ENCODE results near the gene EIF3I.

EIF3I gene

DNA sequence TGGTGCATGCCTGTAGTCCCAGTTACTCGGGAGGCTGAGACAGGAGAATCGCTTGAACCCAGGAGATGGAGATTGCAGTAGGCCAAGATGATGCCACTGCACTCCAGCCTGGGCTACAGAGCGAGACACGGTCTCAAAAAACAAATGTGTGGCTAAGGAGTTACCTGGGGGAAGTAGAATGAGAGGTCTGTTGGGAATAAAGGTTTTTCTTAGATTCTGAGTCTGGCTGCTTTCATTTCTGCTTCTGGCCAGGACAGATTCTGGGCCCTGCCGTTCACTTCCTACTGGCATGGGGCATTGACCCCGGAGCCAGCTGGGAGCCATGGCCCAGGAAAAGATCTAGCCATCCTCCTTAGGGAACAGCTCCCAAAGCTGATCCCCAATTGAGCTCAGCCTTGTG, 13.7 kb upstream of the EIF3I start:
- Histone ChIP-seq H3K36me3 (ENCODE audit: control insufficient read depth, insufficient read depth, low read length) (peaks cover 9% of the 10 kb centered on the region), H3K4me3 (replicated peaks; ENCODE audit: low read depth, low read length) (no peak overlapping the region), H3K27me3 (replicated peaks; ENCODE audit: control insufficient read depth, insufficient read depth, low read length) (no peaks in the 10 kb centered on the region)
- no peak for DNase-seq (ENCODE audit: extremely low read depth, insufficient read length)
- TF ChIP-seq, protein P1, sequence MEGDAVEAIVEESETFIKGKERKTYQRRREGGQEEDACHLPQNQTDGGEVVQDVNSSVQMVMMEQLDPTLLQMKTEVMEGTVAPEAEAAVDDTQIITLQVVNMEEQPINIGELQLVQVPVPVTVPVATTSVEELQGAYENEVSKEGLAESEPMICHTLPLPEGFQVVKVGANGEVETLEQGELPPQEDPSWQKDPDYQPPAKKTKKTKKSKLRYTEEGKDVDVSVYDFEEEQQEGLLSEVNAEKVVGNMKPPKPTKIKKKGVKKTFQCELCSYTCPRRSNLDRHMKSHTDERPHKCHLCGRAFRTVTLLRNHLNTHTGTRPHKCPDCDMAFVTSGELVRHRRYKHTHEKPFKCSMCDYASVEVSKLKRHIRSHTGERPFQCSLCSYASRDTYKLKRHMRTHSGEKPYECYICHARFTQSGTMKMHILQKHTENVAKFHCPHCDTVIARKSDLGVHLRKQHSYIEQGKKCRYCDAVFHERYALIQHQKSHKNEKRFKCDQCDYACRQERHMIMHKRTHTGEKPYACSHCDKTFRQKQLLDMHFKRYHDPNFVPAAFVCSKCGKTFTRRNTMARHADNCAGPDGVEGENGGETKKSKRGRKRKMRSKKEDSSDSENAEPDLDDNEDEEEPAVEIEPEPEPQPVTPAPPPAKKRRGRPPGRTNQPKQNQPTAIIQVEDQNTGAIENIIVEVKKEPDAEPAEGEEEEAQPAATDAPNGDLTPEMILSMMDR (IDR thresholded peaks at IDR 0.05; ENCODE audit: insufficient read depth, low read length, poor library complexity, severe bottlenecking), result no peak

DNA sequence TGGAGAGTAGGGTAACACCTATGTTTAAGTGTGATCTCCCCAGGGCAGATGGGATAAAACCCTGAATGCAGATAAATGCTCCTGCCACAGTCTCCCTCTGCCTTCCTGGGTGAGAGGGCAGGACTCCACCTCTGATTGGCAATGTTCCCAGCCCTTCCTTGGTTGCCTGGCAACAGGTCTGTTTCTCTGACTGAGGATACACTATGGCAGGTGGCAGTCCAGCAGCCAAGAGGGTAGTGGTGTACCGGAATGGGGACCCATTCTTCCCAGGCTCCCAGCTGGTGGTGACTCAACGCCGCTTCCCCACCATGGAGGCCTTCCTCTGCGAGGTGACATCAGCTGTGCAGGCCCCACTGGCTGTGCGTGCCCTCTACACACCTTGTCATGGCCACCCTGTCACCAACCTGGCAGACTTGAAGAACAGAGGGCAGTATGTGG, 13.3 kb upstream of the EIF3I start, which contains the start of gene DCDC2B:
DCDC2B (plus strand) TSS at position 199 of the 438 bp plus-strand sequence; CDS start at position 204, 5 bp downstream.
- DNase-seq (ENCODE audit: extremely low read depth, insufficient read length), result no peak
- TF ChIP-seq, protein P1 (IDR thresholded peaks at IDR 0.05; ENCODE audit: insufficient read depth, low read length, poor library complexity, severe bottlenecking), result no peak
- peaks cover 7% of the 10 kb centered on the region for H3K36me3 ChIP-seq (ENCODE audit: control insufficient read depth, insufficient read depth, low read length)
- no peak within 1 kb of the TSS for H3K4me3 ChIP-seq (replicated peaks; ENCODE audit: low read depth, low read length)
- H3K27me3 ChIP-seq (replicated peaks; ENCODE audit: control insufficient read depth, insufficient read depth, low read length), result no peaks in the 10 kb centered on the region

DNA sequence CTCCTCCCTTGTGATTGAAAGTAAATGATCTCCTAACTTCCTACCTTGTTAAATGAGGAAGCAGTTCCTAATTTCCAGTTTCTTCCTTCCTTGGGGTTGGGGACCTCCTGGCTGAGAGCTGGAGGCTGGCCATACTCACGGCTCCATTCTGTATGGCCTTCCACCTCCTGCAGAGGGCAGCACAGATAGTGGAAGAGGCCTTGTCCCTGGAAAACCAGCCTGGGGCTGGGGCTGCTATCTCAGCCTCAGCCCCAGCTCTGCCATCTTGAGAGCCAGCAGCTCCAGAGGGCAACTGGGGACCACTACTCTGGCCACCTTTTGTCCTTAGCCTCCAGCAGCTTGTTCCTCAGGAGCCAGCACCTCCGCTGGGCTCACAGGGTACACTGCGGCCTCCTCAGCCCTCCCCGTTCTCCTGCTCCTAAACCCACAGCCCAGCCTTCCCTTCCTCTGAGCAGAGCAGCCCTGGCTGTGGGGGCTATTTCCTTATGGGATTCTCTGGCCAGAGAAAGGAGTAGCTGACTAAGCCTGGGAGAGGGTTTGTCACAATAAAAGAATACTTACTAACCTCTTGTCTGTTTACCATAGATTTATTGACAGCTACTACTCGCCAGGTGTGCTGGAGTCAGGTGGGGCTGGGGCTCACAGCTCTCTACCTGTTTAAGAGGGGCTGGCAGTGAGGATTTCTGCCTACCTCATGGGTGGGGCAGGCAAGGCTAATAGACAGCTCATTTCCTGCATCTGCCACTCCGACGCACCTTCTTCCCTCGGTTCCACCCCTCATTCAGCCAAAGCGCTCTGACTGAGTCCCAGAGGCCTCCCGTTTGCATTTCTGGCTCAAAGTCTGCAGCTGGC, 6.4 kb upstream of the EIF3I start:
- peaks cover 9% of the 10 kb centered on the region for H3K36me3 ChIP-seq (ENCODE audit: control insufficient read depth, insufficient read depth, low read length)
- TF ChIP-seq, protein P1 (IDR thresholded peaks at IDR 0.05; ENCODE audit: insufficient read depth, low read length, poor library complexity, severe bottlenecking), result peak; percentile 84
- no peak overlapping the region for H3K4me3 ChIP-seq (replicated peaks; ENCODE audit: low read depth, low read length)
- H3K27me3 ChIP-seq (replicated peaks; ENCODE audit: control insufficient read depth, insufficient read depth, low read length), result no peaks in the 10 kb centered on the region
- no peak for DNase-seq (ENCODE audit: extremely low read depth, insufficient read length)

DNA sequence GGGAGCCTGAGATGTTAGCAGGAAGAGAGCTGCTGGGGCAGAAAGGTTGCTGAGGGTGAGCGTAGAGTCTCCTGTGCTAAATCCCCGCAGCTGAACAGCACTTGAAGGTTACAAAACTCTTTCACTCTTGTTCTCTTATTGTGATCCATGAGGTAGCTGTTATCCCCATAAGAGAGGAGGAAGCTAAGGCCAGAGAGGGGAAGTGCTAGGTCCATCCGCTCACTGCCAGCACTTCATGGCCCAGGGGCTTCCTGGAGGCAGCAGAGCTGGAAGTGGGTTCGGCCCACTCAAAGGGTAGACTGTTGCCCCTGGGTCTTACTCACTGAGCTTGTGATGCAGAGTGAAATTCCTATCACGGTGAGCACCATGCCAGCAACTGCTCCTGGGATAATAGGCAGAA, 5.6 kb upstream of the EIF3I start:
- TF ChIP-seq, protein P1 (IDR thresholded peaks at IDR 0.05; ENCODE audit: insufficient read depth, low read length, poor library complexity, severe bottlenecking), result no peak
- Histone ChIP-seq H3K4me3 (replicated peaks; ENCODE audit: low read depth, low read length) (no peak overlapping the region), H3K36me3 (ENCODE audit: control insufficient read depth, insufficient read depth, low read length) (peaks cover 9% of the 10 kb centered on the region), H3K27me3 (replicated peaks; ENCODE audit: control insufficient read depth, insufficient read depth, low read length) (no peaks in the 10 kb centered on the region)
- no peak for DNase-seq (ENCODE audit: extremely low read depth, insufficient read length)

DNA sequence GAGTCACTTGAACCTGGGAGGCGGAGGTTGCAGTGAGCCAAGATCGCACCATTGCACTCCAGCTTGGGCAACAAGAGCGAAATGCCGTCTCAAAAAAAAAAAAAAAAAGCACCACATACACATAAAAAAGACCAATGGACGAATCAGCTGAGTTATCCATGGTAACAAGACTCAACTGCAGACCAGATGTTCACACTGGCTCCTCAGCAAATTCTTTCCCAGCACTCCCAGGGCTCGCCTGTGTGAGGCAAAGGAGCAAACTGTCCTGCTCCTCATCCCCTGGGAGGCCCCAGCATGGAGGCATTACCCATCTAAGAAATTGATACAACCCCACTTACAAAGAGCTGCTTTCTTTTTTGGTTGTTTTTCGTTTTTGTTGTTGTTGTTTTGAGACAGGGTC, 3.2 kb upstream of the EIF3I start:
- peaks cover 10% of the 10 kb centered on the region for H3K36me3 ChIP-seq (ENCODE audit: control insufficient read depth, insufficient read depth, low read length)
- no peak for DNase-seq (ENCODE audit: extremely low read depth, insufficient read length)
- no peaks in the 10 kb centered on the region for H3K27me3 ChIP-seq (replicated peaks; ENCODE audit: control insufficient read depth, insufficient read depth, low read length)
- TF ChIP-seq, protein P1 (IDR thresholded peaks at IDR 0.05; ENCODE audit: insufficient read depth, low read length, poor library complexity, severe bottlenecking), result no peak
- no peak overlapping the region for H3K4me3 ChIP-seq (replicated peaks; ENCODE audit: low read depth, low read length)
